ENCODE results near the gene NDUFS6. TPM values are rescaled to one million over a fixed set of nuclear protein-coding genes. Genes with fewer than 3 reads are reported as not detected.

The NDUFS6 gene
- polyA plus RNA-seq, 1 donor from 2014 or later, result 72.0 TPM

DNA sequence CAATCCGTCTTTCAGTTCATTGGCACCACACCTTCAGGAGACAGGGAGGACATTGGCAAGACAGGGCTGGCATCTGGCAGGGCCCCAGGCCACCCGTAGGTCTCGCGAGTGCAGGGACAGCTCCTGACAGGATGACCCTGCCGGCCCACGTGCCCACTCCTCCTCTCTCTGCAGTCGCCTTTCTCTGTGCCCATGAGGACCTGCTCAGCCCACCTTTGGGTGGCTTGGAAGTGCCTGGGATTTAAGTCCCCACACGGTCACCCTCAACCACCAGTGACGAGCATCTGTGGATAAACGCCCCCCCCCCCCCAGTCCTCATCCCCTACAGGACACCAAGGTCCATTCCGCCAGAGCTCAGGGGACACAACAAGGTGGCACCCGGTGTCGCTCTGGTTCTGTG is 5.7 kb upstream of the NDUFS6 start:
- TF ChIP-seq MXI1 (conservative IDR thresholded peaks at IDR 0.05; ENCODE audit: poor library complexity, severe bottlenecking), result no peak
- TF ChIP-seq, protein P1, sequence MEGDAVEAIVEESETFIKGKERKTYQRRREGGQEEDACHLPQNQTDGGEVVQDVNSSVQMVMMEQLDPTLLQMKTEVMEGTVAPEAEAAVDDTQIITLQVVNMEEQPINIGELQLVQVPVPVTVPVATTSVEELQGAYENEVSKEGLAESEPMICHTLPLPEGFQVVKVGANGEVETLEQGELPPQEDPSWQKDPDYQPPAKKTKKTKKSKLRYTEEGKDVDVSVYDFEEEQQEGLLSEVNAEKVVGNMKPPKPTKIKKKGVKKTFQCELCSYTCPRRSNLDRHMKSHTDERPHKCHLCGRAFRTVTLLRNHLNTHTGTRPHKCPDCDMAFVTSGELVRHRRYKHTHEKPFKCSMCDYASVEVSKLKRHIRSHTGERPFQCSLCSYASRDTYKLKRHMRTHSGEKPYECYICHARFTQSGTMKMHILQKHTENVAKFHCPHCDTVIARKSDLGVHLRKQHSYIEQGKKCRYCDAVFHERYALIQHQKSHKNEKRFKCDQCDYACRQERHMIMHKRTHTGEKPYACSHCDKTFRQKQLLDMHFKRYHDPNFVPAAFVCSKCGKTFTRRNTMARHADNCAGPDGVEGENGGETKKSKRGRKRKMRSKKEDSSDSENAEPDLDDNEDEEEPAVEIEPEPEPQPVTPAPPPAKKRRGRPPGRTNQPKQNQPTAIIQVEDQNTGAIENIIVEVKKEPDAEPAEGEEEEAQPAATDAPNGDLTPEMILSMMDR (IDR thresholded peaks at IDR 0.05; ENCODE audit: poor library complexity, severe bottlenecking), result no peak
- TF ChIP-seq SMC3 (conservative IDR thresholded peaks at IDR 0.05; ENCODE audit: poor library complexity), result no peak
- no peak for TF ChIP-seq EZH2 (IDR thresholded peaks at IDR 0.05; ENCODE audit: borderline replicate concordance, insufficient read depth, low read length, poor library complexity, severe bottlenecking)
- no peak for TF ChIP-seq TAF1 (IDR thresholded peaks at IDR 0.05; ENCODE audit: low read depth)
- no peak for TF ChIP-seq RAD21 (conservative IDR thresholded peaks at IDR 0.05)
- TF ChIP-seq POLR2AphosphoS5 (IDR thresholded peaks at IDR 0.05), result no peak
- TF ChIP-seq EP300 (conservative IDR thresholded peaks at IDR 0.05; ENCODE audit: poor library complexity, severe bottlenecking), result no peak
- TF ChIP-seq, protein P2, sequence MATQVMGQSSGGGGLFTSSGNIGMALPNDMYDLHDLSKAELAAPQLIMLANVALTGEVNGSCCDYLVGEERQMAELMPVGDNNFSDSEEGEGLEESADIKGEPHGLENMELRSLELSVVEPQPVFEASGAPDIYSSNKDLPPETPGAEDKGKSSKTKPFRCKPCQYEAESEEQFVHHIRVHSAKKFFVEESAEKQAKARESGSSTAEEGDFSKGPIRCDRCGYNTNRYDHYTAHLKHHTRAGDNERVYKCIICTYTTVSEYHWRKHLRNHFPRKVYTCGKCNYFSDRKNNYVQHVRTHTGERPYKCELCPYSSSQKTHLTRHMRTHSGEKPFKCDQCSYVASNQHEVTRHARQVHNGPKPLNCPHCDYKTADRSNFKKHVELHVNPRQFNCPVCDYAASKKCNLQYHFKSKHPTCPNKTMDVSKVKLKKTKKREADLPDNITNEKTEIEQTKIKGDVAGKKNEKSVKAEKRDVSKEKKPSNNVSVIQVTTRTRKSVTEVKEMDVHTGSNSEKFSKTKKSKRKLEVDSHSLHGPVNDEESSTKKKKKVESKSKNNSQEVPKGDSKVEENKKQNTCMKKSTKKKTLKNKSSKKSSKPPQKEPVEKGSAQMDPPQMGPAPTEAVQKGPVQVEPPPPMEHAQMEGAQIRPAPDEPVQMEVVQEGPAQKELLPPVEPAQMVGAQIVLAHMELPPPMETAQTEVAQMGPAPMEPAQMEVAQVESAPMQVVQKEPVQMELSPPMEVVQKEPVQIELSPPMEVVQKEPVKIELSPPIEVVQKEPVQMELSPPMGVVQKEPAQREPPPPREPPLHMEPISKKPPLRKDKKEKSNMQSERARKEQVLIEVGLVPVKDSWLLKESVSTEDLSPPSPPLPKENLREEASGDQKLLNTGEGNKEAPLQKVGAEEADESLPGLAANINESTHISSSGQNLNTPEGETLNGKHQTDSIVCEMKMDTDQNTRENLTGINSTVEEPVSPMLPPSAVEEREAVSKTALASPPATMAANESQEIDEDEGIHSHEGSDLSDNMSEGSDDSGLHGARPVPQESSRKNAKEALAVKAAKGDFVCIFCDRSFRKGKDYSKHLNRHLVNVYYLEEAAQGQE (IDR thresholded peaks at IDR 0.05; ENCODE audit: borderline replicate concordance), result no peak
- no peaks in the 10 kb centered on the region for H3K36me3 ChIP-seq (ENCODE audit: insufficient read depth, low read length)
- H3K4me2 ChIP-seq (ENCODE audit: low read length), result no peak overlapping the region
- H4K20me1 ChIP-seq (ENCODE audit: insufficient read depth), result no peaks in the 10 kb centered on the region
- H3K9me3 ChIP-seq (ENCODE audit: low read length), result no peaks in the 10 kb centered on the region
- peaks cover under 1% of the 10 kb centered on the region for H3F3A ChIP-seq (ENCODE audit: insufficient read depth, low read length, poor library complexity, severe bottlenecking)
- H3K27me3 ChIP-seq (ENCODE audit: insufficient read depth, low read depth, low read length), result no peaks in the 10 kb centered on the region
- no peak overlapping the region for H3K27ac ChIP-seq (ENCODE audit: low read length)
- H2AFZ ChIP-seq (ENCODE audit: low read depth, low read length), result no peak overlapping the region
- H3K79me2 ChIP-seq (replicated peaks; ENCODE audit: insufficient read depth, low read length), result peaks cover 3% of the 10 kb centered on the region
- no peak overlapping the region for H3K9ac ChIP-seq (ENCODE audit: low read length)
- no peaks in the 10 kb centered on the region for H3K9me2 ChIP-seq (ENCODE audit: insufficient read depth, low read length)
- no peak overlapping the region for H3K4me3 ChIP-seq (ENCODE audit: low read length)

- Histone ChIP-seq H3F3A (ENCODE audit: insufficient read depth, low read length, poor library complexity, severe bottlenecking) (peaks cover 5% of the 10 kb centered on the region), H3K27ac (ENCODE audit: low read length) (no peak overlapping the region), H3K79me2 (replicated peaks; ENCODE audit: insufficient read depth, low read length) (peaks cover 3% of the 10 kb centered on the region), H3K27me3 (ENCODE audit: insufficient read depth, low read depth, low read length) (no peaks in the 10 kb centered on the region), H3K4me2 (ENCODE audit: low read length) (no peak overlapping the region), H3K9ac (ENCODE audit: low read length) (no peak overlapping the region), H2AFZ (ENCODE audit: low read depth, low read length) (no peak overlapping the region), H4K20me1 (ENCODE audit: insufficient read depth) (no peaks in the 10 kb centered on the region), H3K9me2 (ENCODE audit: insufficient read depth, low read length) (no peaks in the 10 kb centered on the region), H3K4me3 (ENCODE audit: low read length) (no peak overlapping the region), H3K9me3 (ENCODE audit: low read length) (no peaks in the 10 kb centered on the region), H3K36me3 (ENCODE audit: insufficient read depth, low read length) (no peaks in the 10 kb centered on the region)
- TF ChIP-seq TAF1 (IDR thresholded peaks at IDR 0.05; ENCODE audit: low read depth), result no peak
These were observed 5.3 kb upstream of the NDUFS6 start for GRCh38 chr5:1795931-1796330.

Data from neural cell (in vitro differentiated cells).